Glomerular visceral epithelial cell (primary cell): ENCODE measurements around the gene IER2.
"Not testable (repeated sequence)": the region's sequence is repeated elsewhere in the genome, so short reads cannot be mapped to it uniquely, and the experiment has no call there.

Experiments
- DNase-seq: peaks from one replicate; pipeline ENCODE4 v3.0.0-alpha.2; 2016; ENCODE audit errors: extremely low spot score

Gene IER2

GRCh38 chr19:13198634-13199033, 48.4 kb downstream of the IER2 start:
- no peak for DNase-seq

- not testable (repeated sequence) for DNase-seq
Measured at GRCh38 chr19:13202112-13202511, 51.9 kb downstream of the IER2 start.
